HuH-7 (cell line): Measurements from ENCODE around the gene KCND1.
"Not testable (repeated sequence)": the region's sequence is repeated elsewhere in the genome, so short reads cannot be mapped to it uniquely, and the experiment has no call there.

Source experiments
- DNase-seq: peaks from one replicate; pipeline ENCODE4 v3.0.0; 2011; ENCODE audit warnings: low spot score

KCND1 gene

GRCh38 chrX:48971249-48972219 is at the start of gene KCND1:
TSS of gene KCND1 (minus strand) at chrX:48971844. CDS start at chrX:48970271, 1,573 bp downstream.
- DNase-seq = no peak

- DNase-seq = no peak
Observed at GRCh38 chrX:49019599-49020249, 48.1 kb upstream of the KCND1 start.

- no peak for DNase-seq
Observed at GRCh38 chrX:49019050-49019449, 47.4 kb upstream of the KCND1 start.

- DNase-seq = peak; percentile 35
Observed at GRCh38 chrX:49003696-49004095, 32.1 kb upstream of the KCND1 start.

- peak; percentile 86 for DNase-seq
Observed at GRCh38 chrX:49002091-49002935, 30.7 kb upstream of the KCND1 start, which contains the start of gene GRIPAP1. TSS of gene GRIPAP1 (minus strand) at chrX:49002264. CDS start at chrX:49002229, 35 bp downstream.

GRCh38 chrX:49001521-49002090 is 30.0 kb upstream of the KCND1 start:
- DNase-seq = no peak

- no peak for DNase-seq
Observed at GRCh38 chrX:49000636-49001035, 29.0 kb upstream of the KCND1 start.

GRCh38 chrX:48999030-48999429 is 27.4 kb upstream of the KCND1 start:
- no peak for DNase-seq

- DNase-seq = no peak
Observed at GRCh38 chrX:48998391-48998790, 26.7 kb upstream of the KCND1 start.

GRCh38 chrX:48997865-48998264 is 26.2 kb upstream of the KCND1 start:
- DNase-seq = no peak

GRCh38 chrX:48997455-48997854 is 25.8 kb upstream of the KCND1 start:
- DNase-seq = no peak

GRCh38 chrX:48996969-48997368 is 25.3 kb upstream of the KCND1 start:
- no peak for DNase-seq

GRCh38 chrX:48992341-48992740 is 20.7 kb upstream of the KCND1 start:
- DNase-seq = no peak

- no peak for DNase-seq
Observed at GRCh38 chrX:48989483-48989882, 17.8 kb upstream of the KCND1 start.

GRCh38 chrX:48983896-48984295 is 12.3 kb upstream of the KCND1 start:
- no peak for DNase-seq

GRCh38 chrX:48983081-48983480 is 11.4 kb upstream of the KCND1 start:
- DNase-seq = no peak

GRCh38 chrX:48981178-48981577 is 9.5 kb upstream of the KCND1 start:
- no peak for DNase-seq

GRCh38 chrX:48980341-48980740 is 8.7 kb upstream of the KCND1 start:
- not testable (repeated sequence) for DNase-seq

GRCh38 chrX:48978226-48978625 is 6.6 kb upstream of the KCND1 start:
- DNase-seq = no peak

- DNase-seq = no peak
Observed at GRCh38 chrX:48976086-48976485, 4.4 kb upstream of the KCND1 start.

- DNase-seq = no peak
Observed at GRCh38 chrX:48975541-48975940, 3.9 kb upstream of the KCND1 start.

- no peak for DNase-seq
Observed at GRCh38 chrX:48975041-48975440, 3.4 kb upstream of the KCND1 start.
